Bronchial epithelial cell (primary cell): ENCODE data around the gene ETV3. TPM values are rescaled to one million over a fixed set of nuclear protein-coding genes. Genes with fewer than 3 reads are reported as not detected.
A peak's percentile ranks its signal among the peaks of the same experiment; 100 is the strongest.
"Not testable (repeated sequence)": the region's sequence is repeated elsewhere in the genome, so short reads cannot be mapped to it uniquely, and the experiment has no call there.

ENCODE experiments used
- DNase-seq: peaks from one replicate; pipeline ENCODE4 v3.0.0-alpha.2; 2010; ENCODE audit warnings: low read depth
- FAIRE-seq: peaks from 2 replicates; lab custom pipeline; 2011; peaks lifted over from hg19 to GRCh38; lab: Jason Lieb, UNC
- H3K27me3 ChIP-seq: 2 replicates; pipeline ENCODE4 v1.5.1; 2011; ENCODE audit warnings: low read length; ENCODE audit not compliant: control insufficient read depth, insufficient read depth
- H3K36me3 ChIP-seq: 2 replicates; pipeline ENCODE4 v1.5.1; 2011; ENCODE audit warnings: low read length; ENCODE audit not compliant: control insufficient read depth, insufficient read depth
- H3K4me3 ChIP-seq: 2 replicates; pipeline ENCODE4 v1.5.1; 2011; ENCODE audit warnings: mild to moderate bottlenecking, low read depth, low read length, control low read depth
- CTCF ChIP-seq: IDR thresholded peaks from 2 replicates; pipeline ENCODE4 v1.5.1; 2011; ENCODE audit warnings: mild to moderate bottlenecking, moderate library complexity, low read length, control low read depth, inconsistent platforms; ENCODE audit not compliant: insufficient read depth, severe bottlenecking
- total RNA-seq: library from RNA; depleted of rRNA; stranded (reverse); fragments of >200 nt; gene quantifications from 2 replicates; pipeline ENCODE4 v1.2.1, GENCODE V29; 2014

The ETV3 gene
- total RNA-seq, 1 donor from 2014 or later: 17.1 TPM

- TF ChIP-seq CTCF: no peak
- H3K27me3 ChIP-seq: peaks cover 5% of the 10 kb centered on the region
- DNase-seq: no peak
- H3K36me3 ChIP-seq: no peaks in the 10 kb centered on the region
- FAIRE-seq: no peak
- no peak overlapping the region for H3K4me3 ChIP-seq
Measured at GRCh38 chr1:157103268-157103667, 34.9 kb downstream of the ETV3 start.

- H3K4me3 ChIP-seq: no peak overlapping the region
- FAIRE-seq (no peak), DNase-seq (peak; percentile 67)
- no peaks in the 10 kb centered on the region for H3K36me3 ChIP-seq
- peaks cover 5% of the 10 kb centered on the region for H3K27me3 ChIP-seq
- TF ChIP-seq CTCF: no peak
Measured at GRCh38 chr1:157101149-157101548, 37.0 kb downstream of the ETV3 start.

GRCh38 chr1:157099633-157100009 is 38.6 kb downstream of the ETV3 start, which contains the start of gene ETV3L:
ETV3L (minus strand) TSS chr1:157099808; CDS start chr1:157099523, 285 bp downstream.
- no peak within 1 kb of the TSS for H3K4me3 ChIP-seq
- H3K36me3 ChIP-seq: no peaks in the 10 kb centered on the region
- DNase-seq (no peak), FAIRE-seq (no peak)
- peaks cover 5% of the 10 kb centered on the region for H3K27me3 ChIP-seq
- no peak for TF ChIP-seq CTCF

GRCh38 chr1:157098987-157099632 is 39.1 kb downstream of the ETV3 start:
- not testable (repeated sequence) for H3K27me3 ChIP-seq, DNase-seq, H3K36me3 ChIP-seq, FAIRE-seq, H3K4me3 ChIP-seq

GRCh38 chr1:157098519-157098918 is 39.7 kb downstream of the ETV3 start:
- Histone ChIP-seq H3K36me3 (no peaks in the 10 kb centered on the region), H3K4me3 (no peak overlapping the region), H3K27me3 (peaks cover 5% of the 10 kb centered on the region)
- DNase-seq: no peak
- FAIRE-seq: no peak
- no peak for TF ChIP-seq CTCF

- Histone ChIP-seq H3K27me3 (peaks cover 2% of the 10 kb centered on the region), H3K4me3 (no peak overlapping the region), H3K36me3 (no peaks in the 10 kb centered on the region)
- DNase-seq (no peak), FAIRE-seq (no peak)
- TF ChIP-seq CTCF: no peak
Measured at GRCh38 chr1:157097692-157098091, 40.5 kb downstream of the ETV3 start.
